Fibroblast of villous mesenchyme (primary cell): Measurements from ENCODE around the gene WNT8B. TPM values are rescaled to one million over a fixed set of nuclear protein-coding genes. Genes with fewer than 3 reads are reported as not detected.

Source experiments
- DNase-seq: peaks from one replicate; pipeline ENCODE4 v3.0.0-alpha.2; 2010; ENCODE audit warnings: low read depth
- H3K4me3 ChIP-seq: 2 replicates; pipeline ENCODE4 v1.5.1; 2011; ENCODE audit warnings: low read depth, mild to moderate bottlenecking, low read length
- total RNA-seq: library from RNA; depleted of rRNA; stranded (reverse); fragments of >200 nt; gene quantifications from 2 replicates; pipeline ENCODE4 v1.2.3, GENCODE V29; 2012
- TF ChIP-seq, protein P1 (sequence below): IDR thresholded peaks from 2 replicates; pipeline ENCODE4 v1.5.1; 2012; ENCODE audit warnings: low read depth, mild to moderate bottlenecking, low read length; ENCODE audit not compliant: insufficient read depth

Gene WNT8B
- total RNA-seq, 1 donor, result not detected

DNA sequence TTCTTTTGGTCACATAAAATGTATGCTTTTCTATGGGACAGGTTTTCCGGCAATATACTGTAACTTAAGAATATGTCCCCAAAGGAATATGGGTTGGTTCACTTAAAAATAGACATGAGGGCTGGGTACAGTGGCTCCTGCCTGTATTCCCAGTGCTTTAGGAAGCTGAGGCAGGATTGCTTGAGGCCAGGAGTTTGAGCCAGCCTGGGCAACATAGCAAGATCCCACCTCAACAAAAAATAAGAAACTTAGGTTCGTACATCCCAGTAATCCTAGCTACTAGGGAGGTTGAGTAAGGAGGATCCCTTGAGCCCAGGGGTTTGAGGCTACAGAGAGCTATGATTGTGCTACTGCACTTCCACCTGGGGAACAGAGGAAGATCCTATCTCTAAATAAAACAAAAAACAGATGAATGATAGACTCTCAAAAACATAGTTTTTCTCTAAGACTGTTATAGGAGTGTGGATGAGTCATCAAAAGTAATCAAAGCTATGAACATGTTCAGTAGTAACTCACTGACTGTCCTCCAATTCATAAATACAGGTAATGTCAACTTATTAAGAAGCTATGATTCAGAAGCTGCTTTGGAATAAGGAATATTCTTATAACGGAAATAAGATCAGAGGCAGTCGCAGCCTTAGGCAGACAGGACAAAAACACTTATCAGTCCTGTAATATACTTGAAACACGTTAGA lies 59.4 kb downstream of the WNT8B start:
- TF ChIP-seq, protein P1, sequence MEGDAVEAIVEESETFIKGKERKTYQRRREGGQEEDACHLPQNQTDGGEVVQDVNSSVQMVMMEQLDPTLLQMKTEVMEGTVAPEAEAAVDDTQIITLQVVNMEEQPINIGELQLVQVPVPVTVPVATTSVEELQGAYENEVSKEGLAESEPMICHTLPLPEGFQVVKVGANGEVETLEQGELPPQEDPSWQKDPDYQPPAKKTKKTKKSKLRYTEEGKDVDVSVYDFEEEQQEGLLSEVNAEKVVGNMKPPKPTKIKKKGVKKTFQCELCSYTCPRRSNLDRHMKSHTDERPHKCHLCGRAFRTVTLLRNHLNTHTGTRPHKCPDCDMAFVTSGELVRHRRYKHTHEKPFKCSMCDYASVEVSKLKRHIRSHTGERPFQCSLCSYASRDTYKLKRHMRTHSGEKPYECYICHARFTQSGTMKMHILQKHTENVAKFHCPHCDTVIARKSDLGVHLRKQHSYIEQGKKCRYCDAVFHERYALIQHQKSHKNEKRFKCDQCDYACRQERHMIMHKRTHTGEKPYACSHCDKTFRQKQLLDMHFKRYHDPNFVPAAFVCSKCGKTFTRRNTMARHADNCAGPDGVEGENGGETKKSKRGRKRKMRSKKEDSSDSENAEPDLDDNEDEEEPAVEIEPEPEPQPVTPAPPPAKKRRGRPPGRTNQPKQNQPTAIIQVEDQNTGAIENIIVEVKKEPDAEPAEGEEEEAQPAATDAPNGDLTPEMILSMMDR, result no peak
- no peak for DNase-seq
- H3K4me3 ChIP-seq, result no peak overlapping the region

DNA sequence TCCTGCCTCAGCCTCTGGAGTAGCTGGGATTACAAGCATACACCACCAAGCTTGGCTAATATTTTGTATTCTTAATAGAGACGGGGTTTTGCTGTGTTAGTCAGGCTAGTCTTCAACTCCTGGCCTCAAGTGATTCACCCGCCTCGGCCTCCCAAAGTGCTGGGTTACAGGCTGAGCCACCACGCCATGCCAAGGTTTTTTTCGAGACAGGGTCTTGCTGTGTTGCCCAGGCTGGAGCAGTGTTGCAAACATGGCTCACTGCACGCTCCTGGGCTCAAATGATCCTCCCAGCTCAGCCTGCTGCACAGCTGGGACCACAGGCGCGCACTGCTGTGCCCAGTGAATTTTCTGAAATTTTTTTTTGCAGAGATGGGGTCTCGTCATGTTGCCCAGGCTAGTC lies 60.1 kb downstream of the WNT8B start:
- TF ChIP-seq, protein P1, result no peak
- H3K4me3 ChIP-seq, result no peak overlapping the region
- no peak for DNase-seq

DNA sequence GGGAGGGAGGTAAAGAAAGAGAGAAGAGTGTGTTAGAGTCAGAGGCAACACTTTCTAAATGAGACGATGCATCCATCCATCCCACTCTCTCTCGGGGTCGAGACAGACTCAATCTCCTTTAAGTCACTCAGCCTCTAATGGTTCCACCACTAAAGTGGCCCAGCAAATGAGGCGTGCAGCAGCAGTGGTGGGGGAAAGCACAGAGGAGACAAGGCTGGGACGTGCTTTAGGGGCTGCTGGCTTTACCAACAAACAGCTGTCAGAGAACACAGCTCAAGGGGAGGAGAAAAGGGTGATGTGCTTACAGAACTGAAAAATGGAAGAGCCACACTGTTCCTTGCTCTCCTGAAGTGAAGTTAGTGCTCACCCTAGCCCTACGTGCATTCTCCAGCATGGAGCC lies 61.4 kb downstream of the WNT8B start:
- no peak for DNase-seq
- TF ChIP-seq, protein P1, result no peak
- no peak overlapping the region for H3K4me3 ChIP-seq

DNA sequence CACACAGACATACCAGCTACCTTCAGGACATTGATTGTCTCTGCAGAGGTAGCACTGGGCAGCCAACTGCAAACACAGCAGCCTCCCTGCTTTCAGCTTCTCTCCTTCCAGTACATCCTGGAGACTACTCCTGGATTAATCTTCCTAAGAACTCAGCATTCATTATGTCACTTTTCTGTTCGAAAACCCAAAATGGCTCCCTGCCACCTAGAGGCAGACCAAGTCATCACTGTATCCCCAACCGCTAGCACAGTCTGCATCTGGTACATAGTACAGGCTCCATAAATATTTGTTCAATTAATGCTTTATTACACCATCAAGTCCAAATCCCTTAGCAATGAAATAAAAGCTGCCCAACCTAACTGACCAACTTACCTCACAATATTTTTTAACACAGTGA lies 61.8 kb downstream of the WNT8B start:
- TF ChIP-seq, protein P1, result no peak

DNA sequence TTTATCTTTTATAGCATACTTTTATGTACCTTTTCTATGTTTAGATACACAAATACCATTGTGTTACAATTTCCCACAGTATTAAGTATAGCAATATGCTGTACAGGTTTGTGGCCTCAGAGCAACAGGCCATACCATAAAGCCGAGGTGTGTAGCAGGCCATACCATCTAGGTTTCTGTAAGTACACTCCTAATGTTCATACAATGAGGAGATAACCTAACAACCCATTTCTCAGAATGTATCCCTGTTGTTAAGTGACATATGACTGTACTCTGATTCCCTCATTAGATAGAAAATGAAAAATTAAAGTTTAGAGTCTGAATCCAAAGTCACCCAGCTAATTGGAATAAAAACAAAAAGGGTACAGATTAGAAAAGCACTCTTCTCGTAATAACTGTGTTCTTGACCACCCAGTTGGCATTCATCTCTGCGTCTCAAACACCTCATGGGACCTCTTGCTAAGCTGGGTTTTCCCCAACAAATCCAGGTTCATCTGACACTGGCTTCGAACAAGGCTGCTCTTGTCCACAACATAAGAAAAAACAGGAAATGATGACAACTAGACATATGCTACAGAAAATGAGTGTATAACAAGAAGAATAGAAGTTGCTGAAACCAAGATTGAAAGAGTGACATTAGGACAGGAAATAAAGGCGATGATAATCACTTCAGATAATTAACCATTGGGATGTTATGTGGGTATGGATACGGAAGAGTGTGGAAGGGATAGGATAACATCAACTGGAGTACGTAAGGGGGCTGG lies 65.5 kb downstream of the WNT8B start:
- TF ChIP-seq, protein P1, result no peak
- H3K4me3 ChIP-seq, result peak overlapping the region; percentile 99
- no peak for DNase-seq

More for the DNA sequence above, 61.8 kb downstream of the WNT8B start:
- no peak overlapping the region for H3K4me3 ChIP-seq
- no peak for DNase-seq

DNA sequence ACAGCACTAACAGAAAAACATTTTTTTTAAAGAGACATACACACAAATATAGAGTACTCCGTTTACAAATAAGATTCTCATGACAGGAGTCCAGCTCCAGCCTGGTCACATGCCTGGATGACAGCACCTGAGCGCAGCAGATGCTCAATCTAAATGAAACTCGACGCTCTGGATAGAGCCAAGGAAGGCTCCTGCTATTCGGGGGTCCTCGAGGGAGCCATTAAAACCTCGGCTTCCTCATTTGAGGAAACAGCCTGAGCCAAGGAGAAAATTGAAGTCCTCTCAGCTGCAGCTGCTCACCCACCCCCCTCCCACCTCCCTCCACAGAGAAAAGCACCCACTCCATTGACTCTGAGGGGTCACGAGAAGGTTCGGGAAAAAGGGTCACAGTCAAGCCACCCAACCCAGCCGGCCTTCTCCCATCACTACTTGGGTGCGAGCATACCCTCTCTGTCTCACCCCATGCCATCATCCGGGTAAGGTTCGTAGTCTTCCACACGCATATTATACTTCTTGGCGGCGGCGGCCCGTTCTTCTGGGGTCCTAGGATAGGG lies 66.2 kb downstream of the WNT8B start:
- DNase-seq, result no peak
- TF ChIP-seq, protein P1, result no peak

More for the DNA sequence above, 66.2 kb downstream of the WNT8B start:
- peak overlapping the region; percentile 99 for H3K4me3 ChIP-seq
